ENCODE results near the gene TSKS. TPM values are rescaled to one million over a fixed set of nuclear protein-coding genes. Genes with fewer than 3 reads are reported as not detected.

The TSKS gene
- total RNA-seq, 1 donor from 2014 or later: 1.2 TPM

- Histone ChIP-seq H3K27ac (peak overlapping the region; percentile 90), H3K4me3 (peak overlapping the region; percentile 66 to 92), H3K4me1 (peaks cover 37% of the 10 kb centered on the region), H3K9me3 (no peaks in the 10 kb centered on the region), H3K36me3 (peaks cover 0 to 15% of the 10 kb centered on the region in 2 donors), H3K27me3 (no peaks in the 10 kb centered on the region)
- TF ChIP-seq CTCF (IDR thresholded peaks at IDR 0.05) (peak in 1 of 3 experiments; percentile 21), POLR2A (IDR thresholded peaks at IDR 0.05) (no peak), POLR2AphosphoS5 (IDR thresholded peaks at IDR 0.05; ENCODE audit: insufficient read depth in 1 of 2, low read depth in 1 of 2) (peak in 1 of 2 donors; percentile 67)
- DNase-seq (ENCODE audit: extremely low spot score in 2 of 2): no peak
- intact Hi-C loops (cut with DNase I): loop anchor here (5.0 kb wide), 1 partner anchor 42 kb away; the partner anchor contains the start of gene AP2A1
Measured at GRCh38 chr19:49809160-49809940, 46.2 kb upstream of the TSKS start.

DNA sequence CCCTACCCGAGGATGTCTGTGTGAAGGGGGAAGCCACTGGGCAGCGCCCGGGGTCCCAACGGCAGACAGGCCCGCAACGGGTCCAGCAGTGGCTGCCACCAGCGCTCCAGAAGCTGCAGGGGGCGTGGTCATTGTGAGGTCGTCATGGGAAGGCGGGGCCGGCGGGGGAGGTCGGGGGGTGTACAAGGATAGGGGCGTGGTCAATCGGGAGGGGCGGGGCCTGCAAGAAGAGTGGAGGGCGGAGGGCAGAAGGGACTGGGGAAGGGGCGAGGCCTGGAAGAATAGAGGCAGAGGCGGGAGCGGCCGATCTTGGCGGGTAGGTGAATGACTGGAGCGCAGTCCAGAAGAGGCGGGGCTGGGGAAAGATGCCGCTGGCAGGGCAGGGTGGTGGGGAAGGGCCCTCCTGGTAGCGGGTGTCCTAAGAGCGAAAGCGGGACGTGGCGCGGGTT is 45.6 kb upstream of the TSKS start:
- Histone ChIP-seq H3K36me3 (peaks cover 0 to 18% of the 10 kb centered on the region in 2 donors), H3K27ac (peak overlapping the region; percentile 90), H3K9me3 (no peaks in the 10 kb centered on the region), H3K27me3 (no peaks in the 10 kb centered on the region), H3K4me1 (peaks cover 31% of the 10 kb centered on the region), H3K4me3 (peak overlapping the region; percentile 66 to 92)
- intact Hi-C loops (cut with DNase I): loop anchor here (5.0 kb wide), 1 partner anchor 41 kb away; the partner anchor contains the start of gene AP2A1
- no peak for DNase-seq (ENCODE audit: extremely low spot score in 2 of 2)
- TF ChIP-seq POLR2A (IDR thresholded peaks at IDR 0.05) (peak in 1 of 2 donors; percentile 47), CTCF (IDR thresholded peaks at IDR 0.05) (no peak), POLR2AphosphoS5 (IDR thresholded peaks at IDR 0.05; ENCODE audit: insufficient read depth in 1 of 2, low read depth in 1 of 2) (peak in 1 of 2 donors; percentile 93)

DNA sequence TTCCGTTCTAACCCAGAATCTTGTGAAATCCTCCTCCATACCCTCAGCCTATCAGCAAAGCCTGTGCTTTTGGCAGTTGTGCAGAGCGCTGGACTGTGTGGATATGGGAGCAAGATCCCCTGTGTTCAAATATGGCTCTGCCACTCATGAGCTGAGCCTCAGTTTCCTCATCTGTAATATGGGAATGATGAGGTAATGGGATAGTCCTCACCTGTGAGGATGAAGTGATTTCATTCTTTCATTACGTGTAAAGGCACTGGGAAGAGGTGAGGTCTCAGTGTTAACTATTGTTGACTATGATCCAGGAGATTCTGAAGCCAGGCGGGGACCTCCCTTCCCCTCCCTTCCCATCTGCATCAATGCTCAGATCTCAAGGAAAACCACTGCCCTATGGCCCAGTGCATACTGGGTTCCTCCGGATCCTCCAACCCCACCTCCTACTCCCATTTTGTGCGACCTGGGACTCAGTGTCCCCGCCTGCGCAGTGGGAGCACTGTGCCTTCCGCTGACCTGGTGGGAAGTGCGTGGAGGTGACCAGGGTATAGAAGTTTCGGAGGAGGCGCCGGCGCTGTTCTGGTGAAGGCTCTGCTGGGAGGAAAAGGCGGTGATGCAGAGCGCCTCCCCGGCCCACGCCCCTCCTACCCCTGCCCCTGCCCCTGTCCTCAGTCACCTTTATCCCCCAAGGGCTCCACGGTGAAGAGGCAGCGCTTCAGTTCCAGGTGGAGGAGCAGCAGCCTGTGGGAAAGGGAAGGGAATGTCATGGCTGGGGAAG is 45.0 kb upstream of the TSKS start:
- no peaks in the 10 kb centered on the region for H3K9me3 ChIP-seq
- peaks cover 0 to 25% of the 10 kb centered on the region in 2 donors for H3K36me3 ChIP-seq
- TF ChIP-seq POLR2AphosphoS5 (IDR thresholded peaks at IDR 0.05; ENCODE audit: insufficient read depth in 1 of 2, low read depth in 1 of 2) (no peak), POLR2A (IDR thresholded peaks at IDR 0.05) (no peak), CTCF (IDR thresholded peaks at IDR 0.05) (no peak)
- intact Hi-C loops (cut with DNase I): loop anchor here (5.0 kb wide), 1 partner anchor 41 kb away; the partner anchor contains the start of gene AP2A1
- H3K27me3 ChIP-seq: no peaks in the 10 kb centered on the region
- peaks cover 30% of the 10 kb centered on the region for H3K4me1 ChIP-seq
- H3K4me3 ChIP-seq: peak overlapping the region; percentile 66 to 92
- no peak for DNase-seq (ENCODE audit: extremely low spot score in 2 of 2)
- H3K27ac ChIP-seq: peak overlapping the region; percentile 90

DNA sequence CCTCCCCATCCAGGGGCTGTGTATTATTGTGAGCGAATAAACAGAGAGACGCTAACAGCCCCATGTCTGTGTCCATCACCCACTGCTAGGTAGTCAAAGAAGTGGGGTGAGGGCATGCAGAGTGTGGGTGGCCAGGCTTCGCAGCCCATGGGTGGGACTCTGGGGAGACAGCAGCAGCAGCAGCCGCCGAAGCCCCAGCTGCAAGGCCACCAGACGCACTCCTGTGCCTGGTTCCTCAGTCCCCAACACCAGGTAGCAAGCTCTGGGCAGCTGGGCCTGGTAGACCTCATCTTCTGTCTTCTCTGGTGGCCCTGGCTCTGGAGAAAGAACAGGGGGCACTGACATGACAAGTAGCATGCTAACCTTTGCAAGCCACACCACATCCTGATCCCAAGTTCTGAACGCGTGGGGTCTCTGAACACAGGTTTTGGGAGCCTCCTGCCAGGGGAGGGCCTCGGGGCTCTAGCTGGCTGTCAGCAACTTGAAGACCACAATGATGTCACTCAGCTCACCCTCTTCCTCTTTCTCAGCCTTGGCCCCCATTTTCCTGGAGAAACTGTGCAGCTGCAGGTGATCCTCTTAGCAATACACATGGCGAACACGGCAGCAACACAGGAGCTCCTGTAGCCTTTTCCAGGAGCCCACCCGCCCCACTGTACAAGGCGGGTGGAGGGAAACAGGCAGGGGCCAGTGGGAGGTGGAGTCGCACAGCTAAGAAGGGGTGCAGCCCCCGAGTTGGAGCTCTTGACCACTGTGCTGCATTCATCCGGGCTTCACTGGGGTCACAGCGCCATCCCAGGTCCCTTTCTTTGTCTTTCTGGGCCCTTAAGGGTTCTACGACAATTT is 44.2 kb upstream of the TSKS start:
- Histone ChIP-seq H3K4me3 (no peak overlapping the region), H3K36me3 (peaks cover 0 to 30% of the 10 kb centered on the region in 2 donors), H3K9me3 (no peaks in the 10 kb centered on the region), H3K4me1 (peaks cover 27% of the 10 kb centered on the region), H3K27me3 (no peaks in the 10 kb centered on the region), H3K27ac (no peak overlapping the region)
- intact Hi-C loops (cut with DNase I): loop anchor here (5.0 kb wide), 1 partner anchor 40 kb away; the partner anchor contains the start of gene AP2A1
- no peak for DNase-seq (ENCODE audit: extremely low spot score in 2 of 2)
- TF ChIP-seq POLR2AphosphoS5 (IDR thresholded peaks at IDR 0.05; ENCODE audit: insufficient read depth in 1 of 2, low read depth in 1 of 2) (no peak), CTCF (IDR thresholded peaks at IDR 0.05) (no peak), POLR2A (IDR thresholded peaks at IDR 0.05) (no peak)

Measured in vagina (tissue), 2 donors.